HG03521 (cell line): ENCODE measurements around the gene TRIM33.
"Not testable (repeated sequence)": the region's sequence is repeated elsewhere in the genome, so short reads cannot be mapped to it uniquely, and the experiment has no call there.

Source experiments
- ATAC-seq: cut with Tn5 transposase; IDR thresholded peaks from one replicate; pipeline ENCODE4 v1.9.1; 2021; ENCODE audit warnings: mild to moderate bottlenecking, moderate library complexity; ENCODE audit not compliant: unreplicated experiment

TRIM33 gene

DNA sequence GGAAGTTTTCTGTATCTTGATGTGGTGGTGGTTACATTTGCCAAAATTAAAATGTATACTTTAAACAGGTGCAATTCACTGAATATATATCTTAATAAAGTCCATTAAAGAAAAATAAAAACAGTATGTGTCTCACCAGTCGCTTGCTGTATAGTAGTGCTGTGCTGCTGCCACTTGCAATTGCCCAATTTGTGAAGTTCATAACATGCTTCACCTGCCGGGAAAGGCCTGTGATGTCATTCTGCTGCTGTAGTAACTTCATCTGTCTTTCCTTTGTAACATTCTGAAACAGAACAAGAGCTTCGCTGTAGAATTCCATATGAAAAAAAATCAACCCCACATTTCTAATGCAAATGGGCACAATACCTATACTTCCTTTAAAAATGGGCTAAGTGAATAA, 83.4 kb downstream of the TRIM33 start:
- ATAC-seq = no peak

DNA sequence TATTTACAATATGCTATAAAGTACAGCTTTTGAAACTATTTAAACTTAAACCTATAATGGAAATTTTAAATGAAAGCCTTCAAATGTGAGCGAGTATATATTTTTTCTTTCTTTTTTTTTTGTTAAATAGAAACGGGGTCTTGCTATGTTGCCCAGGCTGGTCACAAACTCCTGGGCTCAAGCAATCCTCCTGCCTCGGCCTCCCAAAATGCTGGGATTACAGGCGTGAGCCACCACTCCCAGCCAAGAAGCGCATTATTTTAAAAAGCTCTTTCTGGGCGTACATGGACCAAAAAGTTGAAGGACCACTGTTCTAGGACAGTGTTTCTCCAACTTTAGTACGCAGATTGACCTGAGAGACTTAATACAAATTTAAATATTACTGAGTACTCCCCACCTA, 87.5 kb downstream of the TRIM33 start:
- no peak for ATAC-seq

DNA sequence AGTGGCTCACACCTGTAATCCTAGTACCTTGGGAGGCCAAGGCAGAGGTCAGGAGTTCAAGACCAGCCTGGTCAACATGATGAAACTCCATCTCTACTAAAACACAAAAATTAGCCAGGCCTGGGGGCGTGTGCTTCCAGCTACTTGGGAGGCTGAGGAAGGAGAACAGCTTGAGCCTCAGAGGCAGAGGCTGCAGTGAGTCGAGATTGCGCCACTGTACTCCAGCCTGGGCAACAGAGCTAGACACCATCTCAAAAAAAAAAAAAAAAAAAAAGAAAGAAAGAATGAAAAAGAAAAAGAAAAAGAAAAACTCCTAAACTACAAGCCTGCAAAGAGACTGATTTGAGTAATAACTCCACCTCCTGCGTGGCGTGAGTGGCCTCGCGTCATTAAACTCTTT, 92.1 kb downstream of the TRIM33 start:
- not testable (repeated sequence) for ATAC-seq

DNA sequence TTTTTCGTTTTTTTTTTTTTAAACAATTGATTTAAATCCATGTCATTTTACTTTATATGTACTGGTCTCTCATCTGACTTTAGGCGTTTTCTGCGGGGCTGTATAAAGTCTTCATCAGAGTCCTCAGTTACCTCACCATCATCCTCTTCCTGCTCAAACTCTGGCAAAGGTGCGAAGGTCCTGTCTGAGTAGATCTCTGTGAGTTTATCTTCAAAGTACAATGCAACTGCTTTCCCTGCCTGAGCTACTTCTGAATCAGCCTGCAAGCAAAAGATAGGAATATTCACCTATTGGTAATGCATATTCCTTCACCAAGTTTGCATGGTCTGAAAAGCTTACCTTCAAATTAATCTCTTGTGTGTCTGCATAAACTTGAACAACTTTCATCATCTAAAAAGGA, 113.4 kb downstream of the TRIM33 start:
- no peak for ATAC-seq

DNA sequence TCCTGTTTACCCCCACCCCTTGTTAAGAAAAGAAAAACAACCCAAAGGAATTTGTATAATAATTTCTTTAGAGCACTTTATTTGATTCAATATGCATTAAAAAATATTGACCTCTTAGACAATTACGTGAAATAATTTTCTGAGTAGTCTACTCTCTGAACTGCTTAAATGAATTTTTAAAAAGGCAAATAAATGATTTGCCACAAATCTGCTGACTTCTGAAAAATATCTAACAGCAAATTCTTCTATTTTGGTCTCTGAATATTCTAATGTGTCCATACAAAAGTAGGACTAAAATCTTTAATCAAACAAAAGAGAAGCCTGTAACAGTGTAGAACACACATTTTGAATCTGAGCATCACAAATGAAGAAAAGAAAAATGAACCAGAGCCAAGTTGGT, 115.1 kb downstream of the TRIM33 start:
- ATAC-seq = no peak

DNA sequence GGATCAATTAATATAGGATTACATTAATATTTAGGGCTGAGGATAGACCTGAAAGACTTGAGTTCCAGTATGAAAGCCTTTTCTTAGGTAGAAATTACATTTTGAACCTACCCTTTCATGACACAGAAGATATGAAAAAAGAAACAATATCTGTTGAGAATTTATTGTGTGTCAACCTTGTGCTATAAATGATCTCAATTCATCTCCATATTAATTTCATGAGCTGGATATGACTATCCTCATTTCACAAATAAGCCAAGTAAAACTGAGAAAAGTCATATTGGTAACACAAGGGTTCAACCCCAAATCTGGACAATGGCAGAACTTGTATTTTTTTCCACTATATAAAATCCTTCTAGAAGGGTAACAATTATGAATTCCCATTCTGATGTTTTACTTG, 120.0 kb downstream of the TRIM33 start:
- no peak for ATAC-seq

DNA sequence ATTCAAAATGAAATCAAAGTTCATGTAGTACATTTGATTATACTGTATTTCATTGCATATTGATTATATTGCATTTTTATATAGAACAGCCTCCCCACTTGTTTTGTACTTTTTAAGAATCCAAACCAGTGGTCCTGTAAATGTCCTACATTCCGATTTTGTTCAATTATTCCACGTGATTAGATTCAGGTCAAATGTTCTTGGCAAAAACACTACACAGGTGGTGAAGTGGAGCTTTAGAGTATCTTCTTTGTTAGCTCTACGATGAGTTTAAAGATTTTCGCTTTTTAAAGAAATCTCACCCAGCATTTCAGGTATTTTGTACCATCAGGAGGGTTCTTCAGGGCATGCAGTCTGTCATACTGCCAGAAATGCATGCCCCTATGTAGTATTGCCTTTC, 120.6 kb downstream of the TRIM33 start:
- ATAC-seq = no peak

DNA sequence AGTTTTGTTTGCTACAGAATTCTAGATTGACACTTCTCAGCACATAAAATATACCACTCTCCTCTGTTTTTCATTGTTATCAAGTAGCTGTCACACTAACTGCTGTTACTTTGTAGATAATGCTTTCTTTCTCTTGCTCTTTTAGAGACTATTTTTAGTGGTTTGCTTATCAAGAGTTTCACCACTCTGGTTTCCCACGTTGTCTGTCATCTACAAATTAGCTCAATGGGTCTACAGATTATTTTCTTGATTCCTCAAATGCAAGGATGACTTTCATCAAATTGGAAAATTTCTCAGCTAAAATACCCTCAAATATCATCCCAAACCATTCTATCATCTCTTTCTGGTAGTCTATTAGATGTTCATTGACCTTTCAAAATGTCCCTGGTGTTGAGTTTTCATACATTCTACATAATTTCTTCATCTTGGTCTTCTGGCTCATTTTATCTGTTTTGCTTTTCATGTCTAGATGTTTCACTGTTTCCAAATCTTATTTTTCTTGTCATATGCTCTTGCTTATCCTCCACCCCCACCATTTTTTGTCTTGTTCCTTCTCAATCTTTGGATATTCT, 122.5 kb downstream of the TRIM33 start:
- ATAC-seq = no peak

DNA sequence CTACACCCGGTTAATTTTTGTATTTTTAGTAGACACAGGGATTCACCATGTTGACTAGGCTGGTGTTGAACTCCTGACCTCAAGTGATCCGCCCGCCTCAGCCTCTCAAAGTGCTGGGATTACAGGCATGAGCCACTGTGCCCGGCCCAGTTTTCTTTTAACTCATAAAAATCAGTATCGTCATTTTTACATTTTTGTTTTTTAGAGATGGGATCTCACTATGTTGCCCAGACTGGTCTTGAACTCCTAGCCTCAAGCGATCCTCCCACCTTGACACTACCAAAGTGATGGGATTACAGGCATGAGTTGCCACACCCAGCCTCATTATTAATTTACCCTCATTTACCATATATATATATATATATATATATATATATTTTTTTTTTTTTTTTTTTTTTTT, 123.4 kb downstream of the TRIM33 start:
- not testable (repeated sequence) for ATAC-seq

DNA sequence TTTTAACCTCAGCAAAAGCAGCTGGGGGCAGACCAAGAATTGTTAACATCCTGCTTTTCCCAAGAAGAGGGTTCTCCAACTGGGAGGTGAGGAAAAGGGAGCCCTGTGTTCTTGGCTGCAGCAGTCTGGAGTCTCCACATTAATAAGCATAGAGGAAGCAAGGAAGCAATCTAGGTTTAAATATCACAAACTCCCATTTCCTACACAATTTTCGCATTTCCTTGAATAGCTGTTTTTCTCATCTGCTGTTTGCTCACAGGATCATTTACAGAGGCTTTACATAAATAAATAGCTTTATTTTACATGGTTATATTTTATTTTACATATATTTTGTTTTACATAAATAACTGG, 124.0 kb downstream of the TRIM33 start:
- ATAC-seq = no peak

DNA sequence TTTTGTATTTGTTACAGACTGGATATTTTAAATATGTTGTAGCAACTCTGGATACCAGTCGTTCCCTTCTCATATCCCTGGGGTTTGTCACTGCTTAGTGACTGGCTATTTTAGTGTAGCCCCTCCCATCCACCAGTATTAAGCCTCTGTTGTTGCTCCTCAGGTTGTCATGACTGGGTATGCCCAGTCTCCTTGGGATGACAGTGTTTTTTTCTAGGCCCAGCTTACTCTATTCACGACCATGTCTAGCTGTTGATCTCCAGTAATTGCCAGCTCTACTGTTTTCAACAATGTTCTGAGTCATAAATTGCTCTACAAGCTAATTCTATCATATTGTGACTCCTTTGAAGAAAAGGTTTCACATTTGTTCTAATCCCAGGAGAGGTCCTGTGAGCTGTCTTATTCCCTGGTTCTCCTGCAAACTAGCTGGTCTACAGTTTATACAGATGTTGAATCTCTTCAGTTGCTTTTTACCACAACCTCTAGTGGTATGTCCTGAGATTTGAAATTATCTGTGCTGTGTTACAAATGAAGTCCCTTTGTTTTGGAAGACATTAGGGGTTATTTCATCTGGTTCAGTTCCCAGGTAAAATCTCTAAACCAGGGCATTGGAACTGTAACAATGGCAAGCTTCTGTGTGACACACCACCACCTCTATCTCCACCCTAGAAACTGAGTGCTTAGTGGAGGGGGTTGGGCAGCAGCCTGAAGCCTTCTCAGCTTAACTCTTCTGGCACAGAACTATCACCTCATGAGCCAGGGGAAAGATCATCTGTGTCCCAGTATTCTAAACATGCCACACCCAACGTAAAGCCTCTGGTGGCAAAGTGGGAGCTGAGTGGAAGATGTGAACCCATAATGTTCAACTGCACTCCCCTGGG, 124.6 kb downstream of the TRIM33 start:
- no peak for ATAC-seq

DNA sequence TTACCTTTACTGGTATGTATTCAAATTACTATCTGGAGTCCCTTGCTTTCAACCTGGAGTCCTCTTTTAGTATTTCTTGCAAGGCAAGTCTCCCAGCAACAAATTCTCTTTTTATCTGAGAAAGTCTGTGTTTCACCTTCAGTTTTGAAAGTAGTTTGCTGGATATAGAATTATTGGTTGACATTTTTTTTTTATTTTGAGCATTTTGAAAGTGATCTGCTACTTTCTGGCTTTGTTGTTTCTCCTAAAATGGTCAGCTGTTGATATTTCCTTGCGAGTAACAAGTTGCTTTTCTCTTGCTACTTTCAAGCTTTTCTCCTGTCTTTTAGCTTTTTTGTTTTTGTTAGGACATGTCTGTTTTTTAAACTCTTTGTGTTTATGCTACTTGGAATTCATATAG, 126.1 kb downstream of the TRIM33 start:
- no peak for ATAC-seq

DNA sequence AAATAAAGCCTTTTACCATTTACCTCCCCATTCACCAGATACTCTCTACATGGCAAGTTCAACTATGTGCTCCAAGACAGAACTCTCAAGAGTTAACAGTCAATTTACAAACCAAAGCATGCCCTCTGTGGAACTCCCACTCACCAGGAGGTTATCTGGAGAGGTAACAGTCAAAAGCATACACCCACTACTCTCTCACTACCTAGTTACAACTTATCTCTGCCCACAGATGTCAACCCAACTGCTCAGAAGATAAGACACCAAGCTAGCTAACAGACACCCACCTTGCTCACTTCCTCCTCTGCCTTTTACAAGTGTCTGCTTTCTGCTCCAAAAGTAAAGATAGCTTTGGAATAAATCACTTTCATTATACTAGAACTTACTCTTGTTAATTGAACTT, 131.0 kb downstream of the TRIM33 start:
- no peak for ATAC-seq

DNA sequence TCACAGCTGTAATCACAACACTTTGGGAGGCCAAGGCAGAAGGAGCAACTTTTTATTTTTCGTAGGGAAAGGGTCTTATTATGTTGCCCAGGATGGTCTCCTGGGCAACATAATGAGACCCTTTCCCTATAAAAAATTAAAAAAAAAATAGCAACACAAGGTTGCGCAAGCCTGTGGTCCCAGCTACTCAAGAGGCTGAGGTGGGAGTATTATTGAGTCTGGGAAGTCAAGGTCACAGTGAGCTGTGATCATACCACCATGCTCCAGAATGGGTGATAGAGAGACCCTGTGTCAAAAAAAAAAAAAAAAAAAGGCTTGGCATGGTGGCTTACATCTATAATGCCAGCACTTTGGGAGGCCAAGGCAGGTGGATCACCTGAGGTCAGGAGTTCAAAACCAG, 131.6 kb downstream of the TRIM33 start:
- ATAC-seq = no peak

DNA sequence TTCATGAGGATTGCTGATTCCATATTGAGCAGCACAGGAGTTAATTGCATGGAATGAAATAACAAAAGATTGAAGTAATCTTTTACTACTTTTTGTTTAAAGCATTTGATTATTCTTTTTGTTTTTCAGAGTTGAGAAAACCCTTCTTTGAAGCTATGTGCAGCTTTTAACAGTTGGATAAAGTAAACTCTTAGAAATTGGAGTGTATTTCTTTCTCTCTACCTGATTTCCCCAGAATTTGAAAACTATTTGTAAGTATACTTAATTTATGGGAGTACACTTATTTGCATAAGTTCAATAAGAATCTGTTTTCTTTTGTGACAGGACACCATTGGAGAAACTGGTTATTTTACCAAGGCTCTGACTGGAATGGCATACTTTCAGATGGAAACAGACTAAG, 133.6 kb downstream of the TRIM33 start:
- ATAC-seq = no peak

DNA sequence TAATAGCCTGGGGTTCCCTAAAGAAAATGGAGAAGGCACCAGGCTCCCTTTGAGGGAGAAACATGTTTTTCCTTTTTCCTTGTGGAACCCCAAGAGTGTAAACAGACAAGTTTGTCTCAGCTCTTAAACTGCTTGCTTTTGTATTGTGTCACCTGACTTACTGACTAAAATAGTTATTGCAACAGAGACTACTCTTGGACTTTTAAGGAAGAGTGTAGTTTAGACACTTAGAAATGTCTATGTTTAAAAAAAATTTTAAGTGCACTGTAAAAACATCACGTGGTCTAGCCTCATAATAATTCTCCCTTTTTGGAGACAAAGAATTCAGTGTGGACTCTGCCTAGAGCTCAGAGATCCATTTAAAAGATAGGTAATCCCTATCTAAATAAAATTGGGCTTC, 141.1 kb downstream of the TRIM33 start:
- ATAC-seq = no peak

DNA sequence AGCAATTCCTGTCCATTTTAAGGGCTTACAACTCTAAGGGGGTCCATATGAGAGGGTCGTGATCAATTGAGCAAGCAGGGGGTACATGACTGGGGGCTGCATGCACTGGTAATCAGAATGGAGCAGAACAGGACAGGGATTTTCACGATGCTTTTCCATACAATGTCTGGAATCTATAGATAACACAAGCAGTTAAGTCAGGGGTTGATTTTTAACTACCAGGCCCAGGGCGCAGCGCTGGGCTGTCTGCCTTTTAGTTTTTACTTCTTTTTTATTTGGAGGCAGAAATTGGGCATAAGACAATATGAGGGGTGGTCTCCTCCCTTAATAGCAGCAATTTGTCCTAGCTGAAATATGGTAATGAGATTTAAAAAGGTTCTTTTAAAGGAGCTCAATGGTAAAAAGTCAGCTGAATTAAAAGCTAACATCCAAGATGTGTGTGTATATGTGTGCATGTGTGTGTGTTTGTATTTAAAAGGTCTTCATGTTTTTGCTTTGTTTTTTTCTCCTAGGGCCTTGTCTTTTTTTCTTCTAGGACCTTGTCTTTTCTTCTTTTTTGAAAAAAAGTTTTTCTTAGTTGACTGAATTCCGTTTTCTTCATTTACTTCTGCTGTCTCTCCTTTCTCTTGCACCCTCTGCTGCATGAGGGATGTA, 141.6 kb downstream of the TRIM33 start:
- ATAC-seq = not testable (repeated sequence)

DNA sequence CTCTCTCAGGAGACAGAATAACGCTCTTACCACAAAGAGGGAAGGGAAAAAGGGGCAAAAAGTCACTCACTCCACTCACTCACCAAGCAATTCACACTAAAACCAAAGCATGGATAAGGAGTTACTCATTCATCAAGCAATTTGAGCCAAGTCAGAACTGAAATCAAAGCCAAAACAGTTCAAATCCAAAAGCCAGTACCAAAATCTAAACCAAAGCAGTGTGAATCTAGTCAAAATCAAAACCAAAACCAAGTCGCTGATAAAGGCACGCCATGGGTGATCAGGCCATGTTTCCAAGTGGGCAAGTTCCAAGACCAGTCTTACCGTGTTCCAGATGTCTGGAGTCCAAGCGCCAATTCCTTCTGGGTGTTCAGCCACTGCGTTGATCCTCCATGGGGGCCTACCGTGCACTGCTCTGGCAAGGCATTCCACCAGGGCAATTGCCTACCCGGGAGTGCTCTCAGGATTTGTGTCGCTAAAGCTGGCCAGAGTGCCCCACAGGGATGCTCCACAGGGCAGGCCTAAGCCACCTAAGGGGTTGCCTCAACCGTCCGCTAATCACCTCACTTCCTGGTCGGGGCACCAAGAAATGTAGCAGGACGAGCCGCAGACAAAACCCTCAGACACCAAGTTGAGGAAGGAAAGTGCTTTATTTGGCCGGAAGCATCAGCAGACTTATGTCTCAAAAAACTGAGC, 142.3 kb downstream of the TRIM33 start:
- no peak for ATAC-seq

DNA sequence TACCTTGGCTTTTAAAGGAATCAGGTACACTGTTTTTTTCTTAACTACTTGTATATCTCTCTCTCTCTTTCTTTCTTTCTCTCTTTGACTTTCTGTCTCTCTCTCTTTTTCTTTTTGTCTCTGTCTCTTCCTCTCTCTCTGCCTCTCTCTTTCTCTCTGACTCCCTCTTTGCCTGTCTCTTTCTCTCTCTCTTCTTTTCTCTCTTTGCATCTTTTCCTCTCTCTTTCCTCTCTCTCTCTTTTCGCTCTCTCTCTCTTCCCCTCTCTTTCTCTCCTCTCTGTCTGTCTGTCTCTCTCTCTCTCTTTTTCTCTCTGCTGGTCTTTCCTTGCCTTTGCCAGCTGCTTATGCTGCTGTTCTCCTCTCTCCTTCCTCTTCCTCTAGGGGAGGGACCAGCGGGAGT, 143.2 kb downstream of the TRIM33 start:
- ATAC-seq = no peak

DNA sequence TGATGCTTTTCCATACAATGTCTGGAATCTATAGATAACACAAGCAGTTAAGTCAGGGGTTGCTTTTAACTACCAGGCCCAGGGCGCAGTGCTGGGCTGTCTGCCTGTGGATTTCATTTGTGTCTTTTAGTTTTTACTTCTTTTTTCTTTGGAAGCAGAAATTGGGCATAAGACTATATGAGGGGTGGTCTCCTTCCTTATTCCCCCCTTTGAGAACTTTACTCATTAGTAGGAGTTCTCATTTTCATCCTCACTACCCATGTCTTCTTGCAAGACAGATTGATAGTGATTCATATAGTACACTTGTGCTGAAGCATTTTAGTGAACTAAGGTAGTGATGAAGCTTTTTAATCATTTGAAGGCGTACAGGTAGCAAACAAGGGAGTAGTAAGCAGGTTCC, 147.8 kb downstream of the TRIM33 start:
- not testable (repeated sequence) for ATAC-seq

DNA sequence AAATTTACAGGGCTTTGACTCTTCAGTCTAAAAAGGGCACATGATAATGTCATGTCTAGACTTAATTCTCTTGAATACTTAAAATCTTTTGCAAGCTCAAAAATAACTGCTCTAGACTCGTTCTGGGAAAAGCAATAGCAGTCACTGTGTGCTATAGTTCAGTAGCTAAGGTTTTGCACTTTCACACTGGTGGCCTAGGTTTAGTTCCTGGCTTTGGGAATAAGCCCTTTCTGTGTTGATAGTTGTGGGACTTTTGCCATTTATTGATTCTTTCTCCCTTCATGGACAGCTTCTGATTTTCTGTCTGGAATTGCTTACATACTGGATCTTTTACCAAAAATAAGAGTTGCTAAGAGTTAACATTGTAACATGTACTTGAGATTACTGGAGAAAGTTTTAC, 151.2 kb downstream of the TRIM33 start:
- no peak for ATAC-seq

DNA sequence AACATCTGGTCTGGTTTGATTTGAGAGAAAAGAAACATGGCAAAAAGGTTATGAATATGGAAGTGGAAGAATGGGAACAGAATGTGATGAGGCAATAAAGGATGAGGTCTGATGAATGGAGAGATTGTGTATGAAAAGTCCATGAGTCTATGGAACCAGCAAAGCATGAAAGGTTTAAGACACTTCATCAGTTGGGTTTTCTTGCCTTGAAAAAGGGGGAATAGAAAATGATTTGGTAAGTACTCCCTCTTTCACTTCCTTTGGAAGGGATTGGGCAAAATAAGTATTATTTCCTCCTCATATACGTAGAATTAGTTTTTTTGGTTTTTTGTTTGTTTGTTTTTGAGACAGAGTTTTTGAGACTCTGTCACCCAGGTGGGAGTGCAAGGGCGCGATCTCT, 155.8 kb downstream of the TRIM33 start:
- ATAC-seq = no peak
